ENCODE results near the gene PTGES3L. TPM values are rescaled to one million over a fixed set of nuclear protein-coding genes. Genes with fewer than 3 reads are reported as not detected.

Gene PTGES3L
- total and polyA plus RNA-seq, 2 of the 13 experiments (the other 11 are each of a cell fraction or from before 2014, with no cell fraction given), result 1.2 to 2.9 TPM

- TF ChIP-seq HINFP (CRISPR knock-in tag; IDR thresholded peaks at IDR 0.05; ENCODE audit: low read depth) (0 out of 2 replicates have a peak, but pooled peaks have one; percentile 56), ZNF670 (CRISPR knock-in tag; IDR thresholded peaks at IDR 0.05; ENCODE audit: borderline replicate concordance) (no peak), ZNF761 (CRISPR knock-in tag; conservative IDR thresholded peaks at IDR 0.05) (no peak), LBX2 (CRISPR knock-in tag; IDR thresholded peaks at IDR 0.05; ENCODE audit: borderline replicate concordance) (0 out of 2 replicates have a peak, but pooled peaks have one; percentile 44), RXRA (CRISPR knock-in tag; IDR thresholded peaks at IDR 0.05) (0 out of 2 replicates have a peak, but pooled peaks have one; percentile 28), PAXIP1 (CRISPR knock-in tag; conservative IDR thresholded peaks at IDR 0.05) (no peak; the same call in 1 of the 2 replicates), TARDBP (CRISPR knock-in tag; IDR thresholded peaks at IDR 0.05) (peak; percentile 31; the same call in 1 of the 2 replicates), POLR2AphosphoS5 (IDR thresholded peaks at IDR 0.05; ENCODE audit: low read depth, low read length) (peak; percentile 87), BCLAF1 (IDR thresholded peaks at IDR 0.05) (no peak), ZFP91 (CRISPR knock-in tag; IDR thresholded peaks at IDR 0.05; ENCODE audit: borderline replicate concordance) (0 out of 2 replicates have a peak, but pooled peaks have one; percentile 56), TEAD3 (CRISPR knock-in tag; optimal IDR thresholded peaks at IDR 0.05; ENCODE audit: borderline replicate concordance) (peak; percentile 49), SMAD9 (CRISPR knock-in tag; IDR thresholded peaks at IDR 0.05) (no peak), ELF1 (CRISPR knock-in tag; IDR thresholded peaks at IDR 0.05) (peak; percentile 36; the same call in 1 of the 2 replicates), ARNT (IDR thresholded peaks at IDR 0.05) (no peak), PHF20 (CRISPR knock-in tag; IDR thresholded peaks at IDR 0.05) (peak; percentile 81), IRF9 (CRISPR knock-in tag; IDR thresholded peaks at IDR 0.05; ENCODE audit: borderline replicate concordance) (peak; percentile 47; the same call in 1 of the 2 replicates), ZFAT (CRISPR knock-in tag; conservative IDR thresholded peaks at IDR 0.05) (no peak)
Observed at GRCh38 chr17:42964161-42964932, 15.5 kb downstream of the PTGES3L start, which contains the start of gene AARSD1 (continued).

Data from HepG2 (cell line).